HG03342 (cell line): ENCODE data around the gene TRIM54.
"Not testable (repeated sequence)": the region's sequence is repeated elsewhere in the genome, so short reads cannot be mapped to it uniquely, and the experiment has no call there.

ENCODE experiments used
- ATAC-seq: cut with Tn5 transposase; IDR thresholded peaks from one replicate; pipeline ENCODE4 v1.9.1; 2021; ENCODE audit warnings: mild to moderate bottlenecking, moderate library complexity; ENCODE audit not compliant: unreplicated experiment

TRIM54 gene

DNA sequence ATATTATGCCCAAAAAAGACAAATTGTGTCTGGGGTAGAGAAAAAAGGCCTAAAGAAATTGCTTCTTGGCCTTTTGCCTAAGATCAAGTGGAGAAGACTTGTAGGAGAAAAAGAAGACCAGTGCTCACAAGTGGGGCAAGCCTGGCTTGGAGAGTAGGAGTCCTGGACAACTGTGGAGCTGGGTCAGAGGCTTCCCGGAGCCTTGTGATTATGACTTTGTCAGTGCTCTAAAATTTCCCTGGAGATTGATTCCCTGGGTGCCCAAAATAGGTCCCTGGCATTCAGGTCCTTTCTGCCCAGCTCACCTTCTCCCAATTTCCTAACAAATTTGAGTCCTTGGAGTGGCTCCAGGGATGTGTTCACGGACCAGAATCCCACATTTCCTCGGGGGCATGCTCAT, 787 bp upstream of the TRIM54 start:
- no peak for ATAC-seq

DNA sequence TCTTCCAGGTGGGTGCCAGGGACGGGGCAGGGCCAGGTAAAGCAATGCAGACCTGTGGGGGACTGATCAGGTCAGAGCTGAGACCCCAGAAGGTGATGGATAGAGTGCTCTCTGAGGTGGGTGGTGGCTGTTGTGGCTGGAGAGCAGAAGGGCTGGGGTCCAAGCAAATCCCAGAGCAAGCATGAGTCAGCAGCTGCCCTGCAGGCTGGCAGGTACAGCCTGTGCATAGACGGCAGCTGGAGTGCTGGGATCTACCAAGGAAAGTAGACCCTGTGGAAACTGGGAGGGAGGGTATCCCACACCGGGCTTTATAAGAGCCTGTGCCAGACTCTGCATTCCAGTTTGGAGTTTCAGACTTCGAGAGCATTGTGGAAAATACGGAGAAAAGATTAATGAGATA, 663 bp downstream of the TRIM54 start:
- no peak for ATAC-seq

- no peak for ATAC-seq
These were observed 2.8 kb downstream of the TRIM54 start for GRCh38 chr2:27284996-27285395.

GRCh38 chr2:27285481-27285880, 3.3 kb downstream of the TRIM54 start:
- ATAC-seq = no peak

DNA sequence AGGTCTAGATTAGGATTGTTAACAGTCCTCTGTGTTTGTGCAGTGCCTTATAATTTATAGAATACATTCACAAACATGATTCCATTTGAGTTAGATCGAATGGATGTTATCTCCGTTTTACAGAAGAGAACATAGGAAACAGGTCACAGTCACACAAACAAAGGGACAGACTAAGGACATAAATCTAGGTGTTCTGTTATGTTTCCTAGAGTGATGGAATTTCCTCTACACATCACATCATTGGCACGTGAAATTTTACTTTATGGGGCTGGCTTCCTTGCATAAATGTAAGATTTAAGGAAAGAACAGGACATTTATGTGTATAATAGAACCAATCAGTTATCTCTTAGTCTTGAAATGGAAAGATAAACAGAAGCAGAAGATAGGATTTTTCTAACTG, 6.4 kb downstream of the TRIM54 start:
- ATAC-seq = no peak

DNA sequence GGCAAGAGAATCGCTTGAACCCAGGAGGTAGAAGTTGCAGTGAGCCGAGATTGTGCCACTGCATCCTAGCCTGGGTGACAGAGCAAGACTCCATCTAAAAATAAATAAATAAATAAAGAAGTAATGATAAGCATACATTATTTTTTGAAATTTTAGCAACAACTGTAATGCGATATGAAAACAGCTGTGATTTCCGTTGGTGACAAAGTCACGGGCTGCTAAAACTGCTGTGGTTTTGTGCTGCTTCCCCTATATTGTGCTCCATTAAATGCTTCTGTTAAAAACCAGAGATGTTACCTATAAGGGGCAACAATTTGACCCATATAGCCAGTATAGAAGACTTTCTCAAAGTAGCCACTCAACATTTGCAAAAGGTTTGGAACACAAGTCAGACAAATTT, 8.3 kb downstream of the TRIM54 start:
- ATAC-seq = no peak

- ATAC-seq = no peak
These were observed 9.6 kb downstream of the TRIM54 start for GRCh38 chr2:27291865-27292264.

- ATAC-seq = no peak
These were observed 12.7 kb downstream of the TRIM54 start for GRCh38 chr2:27294928-27295327.

DNA sequence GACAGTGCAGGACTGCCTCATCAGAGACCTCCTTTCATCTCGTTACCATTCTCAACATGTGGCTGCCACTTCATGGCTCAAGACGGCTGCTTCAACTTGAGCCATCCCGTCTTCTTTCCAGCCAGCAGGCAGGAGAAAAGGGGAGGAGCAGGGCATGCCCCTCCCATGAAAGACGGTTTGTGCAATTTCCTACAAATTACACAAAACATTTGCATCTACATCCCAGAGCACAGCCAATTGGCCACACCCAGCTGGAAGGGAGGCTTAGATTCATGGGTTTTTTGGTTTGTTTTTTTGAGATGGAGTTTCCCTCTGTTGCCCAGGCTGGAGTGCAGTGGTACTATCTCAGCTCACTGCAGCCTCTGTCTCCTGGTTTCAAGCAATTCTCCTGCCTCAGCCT, 14.3 kb downstream of the TRIM54 start:
- no peak for ATAC-seq

GRCh38 chr2:27297195-27297594, 15.0 kb downstream of the TRIM54 start:
- no peak for ATAC-seq

- no peak for ATAC-seq
These were observed 16.3 kb downstream of the TRIM54 start for GRCh38 chr2:27298391-27299080.

DNA sequence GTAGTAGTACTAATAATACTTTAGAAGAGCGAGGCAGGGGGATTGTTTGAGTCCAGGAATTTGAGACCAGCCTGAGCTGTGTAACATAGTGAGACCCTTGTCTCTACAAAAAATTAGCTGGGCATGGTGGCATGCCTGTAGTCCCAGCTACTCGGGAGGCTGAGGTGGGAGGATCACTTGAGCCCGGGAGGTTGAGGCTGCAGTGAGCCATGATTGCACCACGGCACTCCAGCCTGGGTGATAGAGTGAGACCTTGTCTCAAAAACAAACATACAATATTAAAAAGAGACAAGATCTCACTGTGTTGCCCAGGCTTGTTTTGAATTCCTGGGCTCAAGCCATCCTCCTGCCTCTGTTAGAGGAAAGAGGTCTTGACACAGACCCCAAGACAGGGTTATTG, 18.4 kb downstream of the TRIM54 start:
- ATAC-seq = not testable (repeated sequence)

- ATAC-seq = no peak
These were observed 21.1 kb downstream of the TRIM54 start for GRCh38 chr2:27303093-27304025.

DNA sequence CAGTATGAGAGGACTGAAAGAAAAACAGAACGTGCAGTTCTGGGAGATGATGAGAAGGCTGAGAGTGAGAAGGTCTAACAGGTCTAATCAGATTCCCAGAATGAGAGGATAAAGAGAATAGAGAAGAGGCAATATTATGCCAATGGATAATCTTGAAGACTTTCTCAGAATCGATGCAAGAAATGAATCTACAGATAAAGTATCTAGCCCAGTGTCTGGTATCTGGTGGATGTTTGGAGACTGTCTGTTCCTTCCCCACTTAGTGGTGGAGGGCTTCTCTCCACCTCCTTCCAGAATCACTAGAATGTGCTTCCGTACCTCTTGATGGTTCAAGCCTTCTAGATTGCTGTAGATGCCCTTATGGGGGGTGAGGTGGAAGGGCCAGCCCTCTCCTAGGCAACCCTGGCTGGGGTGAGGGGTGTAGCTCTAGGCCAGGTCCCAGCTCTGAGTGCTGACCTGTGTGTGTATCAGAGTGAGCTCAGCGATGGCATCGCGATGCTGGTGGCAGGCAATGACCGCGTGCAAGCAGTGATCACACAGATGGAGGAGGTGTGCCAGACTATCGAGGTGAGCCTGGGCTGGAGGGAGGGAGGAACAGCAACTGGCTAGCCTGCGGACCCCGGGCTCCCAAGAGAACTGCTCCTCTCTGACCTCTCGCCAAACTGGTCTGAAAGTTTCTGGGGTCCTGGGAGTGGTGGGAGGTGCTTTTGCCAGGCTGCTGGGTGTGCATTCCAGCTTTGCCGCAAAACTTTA, 22.4 kb downstream of the TRIM54 start:
- ATAC-seq = no peak

DNA sequence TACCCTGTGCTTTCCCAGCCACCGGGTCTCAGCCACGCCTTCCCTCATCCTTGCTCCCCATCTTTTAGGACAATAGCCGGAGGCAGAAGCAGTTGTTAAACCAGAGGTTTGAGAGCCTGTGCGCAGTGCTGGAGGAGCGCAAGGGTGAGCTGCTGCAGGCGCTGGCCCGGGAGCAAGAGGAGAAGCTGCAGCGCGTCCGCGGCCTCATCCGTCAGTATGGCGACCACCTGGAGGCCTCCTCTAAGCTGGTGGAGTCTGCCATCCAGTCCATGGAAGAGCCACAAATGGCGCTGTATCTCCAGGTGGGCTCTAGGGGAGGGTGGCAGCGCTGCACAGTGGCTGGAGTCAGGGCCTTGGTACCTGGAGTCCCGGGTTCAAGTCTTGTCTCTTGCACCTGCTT, 23.3 kb downstream of the TRIM54 start:
- no peak for ATAC-seq

DNA sequence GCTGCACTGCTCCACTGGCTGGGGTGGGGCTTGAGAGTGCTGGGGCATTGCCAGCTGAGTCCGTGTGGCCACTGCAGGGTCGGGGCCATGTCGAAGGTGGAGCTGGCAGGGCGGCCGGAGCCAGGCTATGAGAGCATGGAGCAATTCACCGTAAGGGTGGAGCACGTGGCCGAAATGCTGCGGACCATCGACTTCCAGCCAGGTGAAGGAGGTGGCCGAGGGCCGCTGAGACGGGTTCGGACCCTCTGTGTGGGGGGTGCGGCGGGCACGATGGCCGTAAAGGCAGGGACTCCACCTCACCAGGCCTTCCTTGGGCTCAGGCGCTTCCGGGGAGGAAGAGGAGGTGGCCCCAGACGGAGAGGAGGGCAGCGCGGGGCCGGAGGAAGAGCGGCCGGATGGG, 23.9 kb downstream of the TRIM54 start:
- no peak for ATAC-seq

DNA sequence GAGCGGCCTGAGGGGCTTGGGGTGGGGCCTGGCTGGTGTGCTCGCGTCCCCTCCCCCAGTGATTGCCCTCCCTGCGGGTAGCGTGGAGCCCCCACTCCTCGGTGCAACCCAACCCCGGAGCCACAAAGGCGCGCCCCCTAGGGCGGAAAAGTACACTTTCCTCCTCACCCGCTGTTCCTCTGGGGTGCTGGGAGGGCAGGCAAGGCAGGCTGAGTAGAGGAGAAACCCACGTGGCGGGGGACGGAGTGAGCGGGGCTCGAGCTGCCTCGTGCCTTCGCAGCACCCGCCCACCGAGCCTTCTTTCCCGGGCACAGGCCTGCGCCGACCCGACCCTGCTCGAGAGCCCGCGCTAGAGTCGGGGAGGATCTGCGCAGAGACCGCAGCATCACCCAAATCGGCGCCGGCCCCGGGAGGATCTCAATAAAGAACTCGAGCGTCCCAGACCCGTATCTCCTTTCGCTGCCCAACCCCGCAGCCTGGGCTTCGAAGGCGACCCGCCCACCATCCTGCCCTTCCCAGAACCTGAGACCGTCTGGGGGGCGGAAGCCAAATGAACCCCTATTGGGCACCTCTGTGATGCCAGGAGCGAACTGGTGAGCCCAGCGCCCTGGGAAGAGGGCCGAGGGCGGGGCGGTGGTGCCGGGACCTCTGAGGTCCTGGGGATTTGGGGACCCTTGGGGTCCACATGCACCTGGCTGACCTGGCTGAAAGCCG, 24.5 kb downstream of the TRIM54 start:
- ATAC-seq = no peak

GRCh38 chr2:27307287-27307544, 25.0 kb downstream of the TRIM54 start:
- no peak for ATAC-seq

DNA sequence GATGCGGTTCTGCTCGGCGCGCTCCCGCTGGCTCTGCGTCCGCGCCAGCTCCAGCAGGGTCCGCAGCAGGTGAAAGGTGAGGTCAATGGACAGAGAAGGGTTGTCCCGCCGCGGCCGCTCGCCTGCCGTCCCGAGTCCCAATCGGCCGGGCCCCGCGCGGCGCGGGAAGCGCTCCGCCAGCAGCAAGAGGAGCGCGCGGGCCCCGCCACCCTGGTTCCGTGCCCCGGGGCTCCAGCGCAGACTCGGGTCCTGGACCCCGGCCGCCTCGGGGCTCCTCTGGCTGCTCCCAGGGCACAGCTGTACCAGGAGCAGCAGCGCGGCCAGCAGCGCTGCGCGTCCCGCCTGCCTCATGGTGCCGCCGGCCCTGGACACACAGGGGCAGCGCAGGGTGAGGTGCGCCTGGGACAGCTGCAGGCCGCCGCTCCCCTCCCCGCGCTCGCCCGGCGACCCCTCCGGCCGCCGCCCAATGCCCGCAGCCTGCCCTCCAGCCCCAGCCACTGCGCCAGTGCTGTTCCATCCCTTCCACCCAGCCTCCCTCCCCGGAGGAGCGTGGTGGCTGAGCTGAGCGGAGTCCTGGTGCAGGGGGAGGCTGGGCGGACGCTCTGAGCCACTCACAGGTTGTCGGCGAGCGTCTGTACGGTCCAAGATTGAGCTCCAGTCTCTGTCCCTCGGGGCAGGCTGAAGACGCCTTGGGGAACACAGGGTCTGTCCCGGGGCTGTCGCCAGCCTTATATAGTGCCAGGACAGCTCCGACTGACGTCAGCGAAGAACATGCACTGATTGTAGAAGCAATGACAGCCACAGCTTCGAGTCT, 25.5 kb downstream of the TRIM54 start:
- ATAC-seq = no peak

DNA sequence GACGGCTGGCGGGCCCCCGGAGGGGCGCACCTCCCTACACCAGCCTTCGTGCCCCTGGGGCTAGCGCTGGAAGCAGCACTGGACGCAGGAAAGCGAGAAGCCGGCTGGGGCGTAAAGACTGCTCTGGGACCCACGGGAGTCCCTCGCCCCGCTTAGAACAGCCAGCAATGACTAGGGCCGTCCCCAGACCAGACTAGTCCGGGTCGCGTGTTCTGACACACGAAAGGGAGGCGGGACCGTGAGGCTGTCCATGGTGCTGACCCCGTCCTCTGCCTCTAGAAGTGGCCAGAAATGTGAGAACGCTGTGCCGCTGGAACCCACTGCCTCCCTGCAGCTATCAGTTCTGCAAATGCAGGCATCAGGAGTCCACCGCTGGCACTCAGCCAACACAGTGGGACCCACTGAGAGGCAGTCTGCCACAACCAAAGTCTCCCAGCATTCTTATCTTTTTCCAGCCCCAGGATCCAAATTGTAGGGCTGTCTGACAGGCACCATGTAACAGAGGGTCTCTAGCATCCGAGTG, 26.2 kb downstream of the TRIM54 start, which contains the start of gene UCN:
Gene UCN, minus strand, starts transcription at position 87 of the 523 bp plus-strand sequence. CDS start 550 bp downstream, outside the sequence.
- no peak for ATAC-seq
